ENCODE measurements around the gene SNX1.

GRCh38 chr15:64099379-64099778, 3.6 kb downstream of the SNX1 start:
- TF ChIP-seq EZH2 (IDR thresholded peaks at IDR 0.05; ENCODE audit: borderline replicate concordance, insufficient read depth, low read depth, low read length, poor library complexity, severe bottlenecking) (no peak), CTCF (IDR thresholded peaks at IDR 0.05) (no peak)
